ENCODE data around the gene PPP1R12A. TPM values are rescaled to one million over a fixed set of nuclear protein-coding genes. Genes with fewer than 3 reads are reported as not detected.
A peak's percentile ranks its signal among the peaks of the same experiment; 100 is the strongest.

PPP1R12A gene
- total RNA-seq, 4 donors from 2014 or later: 39.0 to 88.6 (median 47.5) TPM

DNA sequence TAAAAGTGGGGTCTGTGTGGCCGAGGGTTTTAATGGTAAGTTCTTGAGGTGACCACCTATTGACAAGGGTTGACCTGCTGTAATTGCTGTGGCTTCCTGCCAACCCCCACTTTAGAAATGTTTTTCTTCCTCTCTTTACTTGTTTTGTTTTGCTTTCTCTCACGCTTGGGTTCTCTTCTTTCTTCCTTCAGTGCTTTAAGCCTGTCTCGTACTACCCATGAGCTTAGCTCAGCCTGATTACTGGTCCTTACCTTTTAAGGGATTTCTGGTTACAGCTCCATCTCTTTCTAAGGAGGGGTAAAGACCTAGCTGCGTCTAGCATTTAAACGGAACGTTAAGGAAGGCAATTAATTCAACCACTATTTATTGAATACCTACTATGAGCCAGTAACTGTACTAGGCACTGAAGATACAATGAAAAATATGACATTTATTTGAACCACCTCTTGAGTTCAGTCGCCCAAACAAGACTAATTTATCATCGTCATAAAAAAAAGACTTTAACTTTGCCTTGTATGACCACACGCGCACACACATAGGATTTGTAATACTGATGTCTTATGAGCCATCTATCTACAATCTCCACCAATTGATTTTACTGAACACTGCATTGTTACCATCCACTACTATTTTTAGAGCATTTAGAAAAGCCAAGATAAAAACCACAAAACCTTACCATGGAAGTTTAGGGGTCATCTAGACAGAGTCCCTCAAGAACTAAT lies 888 bp upstream of the PPP1R12A start:
- 14% methylated on average over 10 of the region's 10 CpGs for WGBS
- Histone ChIP-seq H3K9me3 (no peaks in the 10 kb centered on the region), H3K4me3 (peak overlapping the region; percentile 94), H3K27me3 (no peaks in the 10 kb centered on the region), H3K27ac (peak overlapping the region; percentile 96), H3K4me1 (peaks cover 43% of the 10 kb centered on the region), H3K36me3 (no peaks in the 10 kb centered on the region)
- TF ChIP-seq POLR2AphosphoS5 (IDR thresholded peaks at IDR 0.05) (no peak), EP300 (IDR thresholded peaks at IDR 0.05) (no peak), POLR2A (IDR thresholded peaks at IDR 0.05) (no peak)
- TF ChIP-seq, protein P1, sequence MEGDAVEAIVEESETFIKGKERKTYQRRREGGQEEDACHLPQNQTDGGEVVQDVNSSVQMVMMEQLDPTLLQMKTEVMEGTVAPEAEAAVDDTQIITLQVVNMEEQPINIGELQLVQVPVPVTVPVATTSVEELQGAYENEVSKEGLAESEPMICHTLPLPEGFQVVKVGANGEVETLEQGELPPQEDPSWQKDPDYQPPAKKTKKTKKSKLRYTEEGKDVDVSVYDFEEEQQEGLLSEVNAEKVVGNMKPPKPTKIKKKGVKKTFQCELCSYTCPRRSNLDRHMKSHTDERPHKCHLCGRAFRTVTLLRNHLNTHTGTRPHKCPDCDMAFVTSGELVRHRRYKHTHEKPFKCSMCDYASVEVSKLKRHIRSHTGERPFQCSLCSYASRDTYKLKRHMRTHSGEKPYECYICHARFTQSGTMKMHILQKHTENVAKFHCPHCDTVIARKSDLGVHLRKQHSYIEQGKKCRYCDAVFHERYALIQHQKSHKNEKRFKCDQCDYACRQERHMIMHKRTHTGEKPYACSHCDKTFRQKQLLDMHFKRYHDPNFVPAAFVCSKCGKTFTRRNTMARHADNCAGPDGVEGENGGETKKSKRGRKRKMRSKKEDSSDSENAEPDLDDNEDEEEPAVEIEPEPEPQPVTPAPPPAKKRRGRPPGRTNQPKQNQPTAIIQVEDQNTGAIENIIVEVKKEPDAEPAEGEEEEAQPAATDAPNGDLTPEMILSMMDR (IDR thresholded peaks at IDR 0.05): no peak
- no peak for DNase-seq (ENCODE audit: low spot score in 2 of 2)

DNA sequence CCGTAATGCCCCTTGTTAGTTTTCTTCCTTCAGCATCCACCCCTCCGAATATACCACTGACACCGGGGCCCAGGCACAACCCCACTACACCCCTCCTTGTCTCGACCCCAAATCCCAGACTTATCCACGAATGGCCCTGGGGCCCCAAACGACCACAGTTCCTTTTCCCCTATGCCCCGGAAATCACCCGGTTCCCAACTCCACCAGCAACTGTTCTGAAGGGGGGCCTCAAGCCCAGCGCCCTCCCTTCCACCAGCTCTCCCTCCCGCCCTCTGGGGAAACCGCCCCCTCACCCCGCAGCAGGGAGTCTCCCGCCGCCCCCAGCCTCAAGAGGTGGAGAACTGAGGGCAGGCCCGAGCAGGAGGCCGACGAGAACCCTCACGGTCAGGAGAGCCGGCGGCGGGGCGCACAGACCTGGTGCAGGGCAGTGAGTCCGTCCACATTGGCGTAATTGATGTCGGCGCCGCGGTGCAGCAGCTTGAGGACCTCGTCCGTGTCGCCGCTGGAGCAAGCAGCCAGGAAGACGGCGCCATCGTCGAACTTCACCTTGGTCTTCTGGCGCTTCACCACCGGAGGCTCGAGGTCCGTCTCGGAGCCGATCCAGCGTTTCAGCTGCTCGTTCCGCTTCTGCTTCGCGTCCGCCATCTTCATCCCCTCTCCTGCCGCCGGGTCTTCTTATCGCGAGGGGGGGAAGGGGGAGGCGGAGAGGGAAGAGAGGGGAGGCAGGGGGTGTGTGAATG lies 446 bp downstream of the PPP1R12A start:
- no peaks in the 10 kb centered on the region for H3K36me3 ChIP-seq
- DNase-seq (ENCODE audit: low spot score in 2 of 2): peak; percentile 83 to 86
- WGBS: under 1% methylated on average over 27 of the region's 53 CpGs
- peak overlapping the region; percentile 96 for H3K27ac ChIP-seq
- H3K4me3 ChIP-seq: peak overlapping the region; percentile 94
- H3K27me3 ChIP-seq: no peaks in the 10 kb centered on the region
- H3K9me3 ChIP-seq: no peaks in the 10 kb centered on the region
- TF ChIP-seq POLR2AphosphoS5 (IDR thresholded peaks at IDR 0.05) (no peak), POLR2A (IDR thresholded peaks at IDR 0.05) (no peak), EP300 (IDR thresholded peaks at IDR 0.05) (no peak)
- TF ChIP-seq, protein P1 (IDR thresholded peaks at IDR 0.05): no peak
- H3K4me1 ChIP-seq: peaks cover 46% of the 10 kb centered on the region

DNA sequence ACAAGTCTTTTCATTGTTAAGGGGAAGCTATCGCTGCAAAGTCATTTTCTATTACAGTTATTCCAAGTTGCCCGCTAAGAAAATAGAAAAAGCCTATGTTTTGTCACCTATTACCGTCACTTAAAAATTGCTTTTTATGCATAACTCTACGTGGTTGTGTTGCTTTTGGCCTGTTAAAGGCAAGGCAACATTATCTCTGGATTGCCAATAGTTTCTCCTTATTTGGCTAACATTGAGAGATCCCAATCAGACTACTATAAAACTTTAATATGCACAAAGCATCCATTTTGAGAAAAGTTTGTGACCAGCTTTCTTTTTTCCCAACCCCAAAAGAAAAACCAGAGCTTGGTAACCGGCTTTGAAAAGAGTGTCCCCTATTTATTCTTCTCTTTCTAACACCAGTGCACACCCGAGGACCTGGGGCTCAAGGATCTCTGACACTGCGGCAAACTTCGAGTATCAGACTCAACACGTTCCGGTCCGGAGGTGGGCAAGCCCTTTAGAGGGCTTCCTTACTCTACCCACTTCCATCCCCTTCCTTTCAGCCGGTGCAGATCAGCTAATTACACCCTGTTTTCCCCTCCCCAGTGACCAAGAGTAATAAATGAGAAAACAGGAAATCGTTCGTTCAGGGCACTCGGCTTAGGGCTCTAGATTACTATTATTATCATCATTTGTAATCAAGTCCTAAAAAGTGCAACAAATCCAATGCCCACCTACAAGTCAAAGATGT lies 1.2 kb downstream of the PPP1R12A start:
- TF ChIP-seq EP300 (IDR thresholded peaks at IDR 0.05) (no peak), POLR2AphosphoS5 (IDR thresholded peaks at IDR 0.05) (no peak), POLR2A (IDR thresholded peaks at IDR 0.05) (no peak)
- TF ChIP-seq, protein P1 (IDR thresholded peaks at IDR 0.05): no peak
- Histone ChIP-seq H3K4me3 (peak overlapping the region; percentile 94), H3K4me1 (peaks cover 46% of the 10 kb centered on the region), H3K9me3 (no peaks in the 10 kb centered on the region), H3K27ac (peak overlapping the region; percentile 96), H3K36me3 (no peaks in the 10 kb centered on the region), H3K27me3 (no peaks in the 10 kb centered on the region)
- no peak for DNase-seq (ENCODE audit: low spot score in 2 of 2)
- 2% methylated on average over 15 of the region's 15 CpGs for WGBS

DNA sequence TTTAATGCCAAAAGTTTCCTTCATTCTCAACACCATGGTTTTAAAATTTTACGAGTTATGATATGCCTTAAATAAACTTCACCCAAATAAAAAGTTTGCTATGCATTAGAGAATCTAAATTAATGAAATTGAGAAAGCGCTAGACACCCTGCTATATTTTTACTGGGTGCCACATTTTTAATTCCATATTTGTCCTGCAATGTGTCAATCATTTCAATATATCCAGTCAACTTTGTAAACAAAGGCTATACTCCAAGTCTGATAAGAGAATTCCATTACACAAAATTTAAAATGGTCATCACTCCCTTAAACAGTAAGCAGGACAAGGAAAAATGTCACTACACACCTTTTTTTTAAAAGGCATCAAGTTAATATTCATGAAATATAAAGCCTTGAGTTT lies 1.9 kb downstream of the PPP1R12A start:
- Histone ChIP-seq H3K4me1 (peaks cover 49% of the 10 kb centered on the region), H3K27ac (peak overlapping the region; percentile 96), H3K9me3 (no peaks in the 10 kb centered on the region), H3K4me3 (peak overlapping the region; percentile 94), H3K27me3 (no peaks in the 10 kb centered on the region), H3K36me3 (no peaks in the 10 kb centered on the region)
- TF ChIP-seq, protein P1 (IDR thresholded peaks at IDR 0.05): no peak
- TF ChIP-seq POLR2AphosphoS5 (IDR thresholded peaks at IDR 0.05) (no peak), POLR2A (IDR thresholded peaks at IDR 0.05) (no peak), EP300 (IDR thresholded peaks at IDR 0.05) (no peak)
- DNase-seq (ENCODE audit: low spot score in 2 of 2): no peak
- WGBS: 52% methylated on average over 2 of the region's 2 CpGs
